Neural cell (in vitro differentiated cells): ENCODE measurements around the gene LUC7L2.

Source experiments
- POLR2AphosphoS5 ChIP-seq: IDR thresholded peaks from 2 replicates; pipeline ENCODE4 v1.6.1; 2012
- RAD21 ChIP-seq: fragments of 450-650 bp; conservative IDR thresholded peaks from 2 replicates; pipeline ENCODE4 v1.6.1; 2014; ENCODE audit warnings: antibody characterized with exemption, mild to moderate bottlenecking, moderate library complexity
- TF ChIP-seq, protein P1 (sequence below): fragments of 450-650 bp; IDR thresholded peaks from 2 replicates; pipeline ENCODE4 v1.5.1; 2014; ENCODE audit warnings: antibody characterized with exemption, mild to moderate bottlenecking, moderate library complexity; ENCODE audit not compliant: poor library complexity, severe bottlenecking

DNA sequence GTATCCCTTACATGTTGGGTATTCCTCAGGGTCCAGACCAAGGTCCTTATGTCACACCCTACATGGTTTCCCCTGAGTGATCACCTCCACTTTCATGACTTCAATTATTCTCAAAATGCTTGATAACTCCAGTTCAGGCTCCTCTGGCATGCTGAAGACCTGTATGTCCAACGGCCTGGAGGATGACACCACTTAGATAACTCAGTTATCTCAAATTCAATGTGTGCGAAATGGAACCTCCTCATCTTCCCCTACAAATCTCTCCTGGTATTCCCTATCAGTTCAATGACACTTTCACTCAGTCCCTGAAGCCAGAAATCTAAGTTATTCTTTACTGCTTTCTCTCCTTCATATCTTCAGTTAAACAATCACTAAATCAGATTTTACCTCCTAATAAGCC lies 8.7 kb upstream of the LUC7L2 start:
- TF ChIP-seq, protein P1, sequence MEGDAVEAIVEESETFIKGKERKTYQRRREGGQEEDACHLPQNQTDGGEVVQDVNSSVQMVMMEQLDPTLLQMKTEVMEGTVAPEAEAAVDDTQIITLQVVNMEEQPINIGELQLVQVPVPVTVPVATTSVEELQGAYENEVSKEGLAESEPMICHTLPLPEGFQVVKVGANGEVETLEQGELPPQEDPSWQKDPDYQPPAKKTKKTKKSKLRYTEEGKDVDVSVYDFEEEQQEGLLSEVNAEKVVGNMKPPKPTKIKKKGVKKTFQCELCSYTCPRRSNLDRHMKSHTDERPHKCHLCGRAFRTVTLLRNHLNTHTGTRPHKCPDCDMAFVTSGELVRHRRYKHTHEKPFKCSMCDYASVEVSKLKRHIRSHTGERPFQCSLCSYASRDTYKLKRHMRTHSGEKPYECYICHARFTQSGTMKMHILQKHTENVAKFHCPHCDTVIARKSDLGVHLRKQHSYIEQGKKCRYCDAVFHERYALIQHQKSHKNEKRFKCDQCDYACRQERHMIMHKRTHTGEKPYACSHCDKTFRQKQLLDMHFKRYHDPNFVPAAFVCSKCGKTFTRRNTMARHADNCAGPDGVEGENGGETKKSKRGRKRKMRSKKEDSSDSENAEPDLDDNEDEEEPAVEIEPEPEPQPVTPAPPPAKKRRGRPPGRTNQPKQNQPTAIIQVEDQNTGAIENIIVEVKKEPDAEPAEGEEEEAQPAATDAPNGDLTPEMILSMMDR = no peak
- TF ChIP-seq POLR2AphosphoS5 (no peak), RAD21 (no peak)
